Measurements from ENCODE around the gene SRRM2.

The SRRM2 gene

GRCh38 chr16:2803545-2804195 is 51.2 kb downstream of the SRRM2 start:
- no peak for DNase-seq

GRCh38 chr16:2804728-2805127 is 52.3 kb downstream of the SRRM2 start:
- no peak for DNase-seq

- no peak for DNase-seq
Measured at GRCh38 chr16:2806286-2806685, 53.8 kb downstream of the SRRM2 start.

- DNase-seq: no peak
Measured at GRCh38 chr16:2808181-2808580, 55.7 kb downstream of the SRRM2 start.

GRCh38 chr16:2809149-2809760 is 56.8 kb downstream of the SRRM2 start:
- DNase-seq: no peak

- DNase-seq: no peak
Measured at GRCh38 chr16:2810651-2811050, 58.2 kb downstream of the SRRM2 start.

GRCh38 chr16:2811703-2812471 is 59.4 kb downstream of the SRRM2 start:
- DNase-seq: no peak

GRCh38 chr16:2813771-2814221 is 61.4 kb downstream of the SRRM2 start:
- DNase-seq: peak; percentile 35

GRCh38 chr16:2814551-2815298 is 62.3 kb downstream of the SRRM2 start:
- DNase-seq: no peak

- DNase-seq: no peak
Measured at GRCh38 chr16:2815299-2815771, 62.9 kb downstream of the SRRM2 start.

- no peak for DNase-seq
Measured at GRCh38 chr16:2816751-2817339, 64.4 kb downstream of the SRRM2 start, which contains the start of gene PRSS21. Gene PRSS21, plus strand, starts transcription at chr16:2817237. Its CDS starts 32 bp downstream, at chr16:2817269.

GRCh38 chr16:2817340-2818271 is 65.2 kb downstream of the SRRM2 start:
- DNase-seq: no peak

GRCh38 chr16:2818272-2818876 is 65.9 kb downstream of the SRRM2 start:
- no peak for DNase-seq

- DNase-seq: no peak
Measured at GRCh38 chr16:2819179-2819938, 66.9 kb downstream of the SRRM2 start.

GRCh38 chr16:2819939-2820835 is 67.7 kb downstream of the SRRM2 start:
- DNase-seq: no peak
